DOHH2 (cell line): ENCODE measurements around the gene SLC44A3.

Source experiments
- CTCF ChIP-seq: fragments of 200-600 bp; sonication (generic); IDR thresholded peaks from one replicate; pipeline ENCODE4 v1.5.1; 2014; ENCODE audit warnings: antibody characterized with exemption, mild to moderate bottlenecking, low read depth, low read length; ENCODE audit not compliant: poor library complexity, severe bottlenecking
- EZH2phosphoT487 ChIP-seq: fragments of 200-600 bp; sonication (generic); IDR thresholded peaks from 2 replicates; pipeline ENCODE4 v1.6.1; 2017; ENCODE audit warnings: borderline replicate concordance, mild to moderate bottlenecking, antibody characterized with exemption, low read length, moderate library complexity, mixed read lengths

- TF ChIP-seq CTCF (no peak), EZH2phosphoT487 (no peak)
Measured at GRCh38 chr1:94888201-94888600, 68.0 kb downstream of the SLC44A3 start.
